ENCODE results near the gene ADGRG4.

Gene ADGRG4

DNA sequence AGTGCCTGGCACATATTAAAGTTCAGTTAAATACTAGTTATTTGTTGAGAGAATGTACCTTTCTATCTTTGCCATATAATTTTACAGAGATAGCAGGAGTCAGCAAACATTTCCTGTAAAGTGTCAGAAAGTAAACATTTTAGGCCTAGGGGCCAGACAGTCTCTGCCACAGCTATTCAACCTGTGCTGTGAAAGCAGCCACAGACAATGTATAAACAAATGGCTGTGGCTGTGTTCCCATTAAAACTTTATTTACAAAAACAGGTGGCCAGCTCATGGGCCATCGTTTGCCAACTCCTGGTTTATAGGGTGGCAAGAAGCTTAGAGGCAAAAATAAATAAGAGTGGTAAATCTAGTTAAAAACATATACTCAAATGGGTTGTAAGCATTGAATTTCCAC is 153.0 kb downstream of the ADGRG4 start:
- no peaks in the 10 kb centered on the region for H3K27me3 ChIP-seq (ENCODE audit: control insufficient read depth in 1 of 2, insufficient read depth in 1 of 2, low read length in 2 of 2)
- H2BK15ac ChIP-seq (ENCODE audit: low read depth, poor library complexity, severe bottlenecking): no peak overlapping the region
- H3K4me2 ChIP-seq (ENCODE audit: low read length, poor library complexity, severe bottlenecking): no peak overlapping the region
- no peaks in the 10 kb centered on the region for H3K9me3 ChIP-seq (ENCODE audit: control insufficient read depth, low read length)
- no peak for DNase-seq
- no peak overlapping the region for H4K91ac ChIP-seq (ENCODE audit: low read length)
- H3K9ac ChIP-seq (ENCODE audit: low read length): no peak overlapping the region
- no peak overlapping the region for H3K27ac ChIP-seq (ENCODE audit: low read length, poor library complexity, severe bottlenecking)
- H2BK5ac ChIP-seq (ENCODE audit: low read depth, low read length, poor library complexity, severe bottlenecking): no peak overlapping the region
- no peaks in the 10 kb centered on the region for H3K79me1 ChIP-seq (replicated peaks; ENCODE audit: low read length, poor library complexity, severe bottlenecking)
- H3K23ac ChIP-seq (ENCODE audit: low read length in 2 of 2): no peak overlapping the region
- no peak overlapping the region for H2BK12ac ChIP-seq (ENCODE audit: low read length in 2 of 2)
- no peak overlapping the region for H3K14ac ChIP-seq (ENCODE audit: low read length in 2 of 2)
- no peak overlapping the region for H2BK120ac ChIP-seq (ENCODE audit: low read depth, low read length)
- no peak overlapping the region for H3K4me3 ChIP-seq (ENCODE audit: insufficient read depth in 1 of 2, low read depth in 1 of 2, low read length in 2 of 2)
- H2AK5ac ChIP-seq (ENCODE audit: low read length, severe bottlenecking): no peak overlapping the region
- H4K8ac ChIP-seq (ENCODE audit: low read length): no peak overlapping the region
- H3K36me3 ChIP-seq (ENCODE audit: control insufficient read depth in 1 of 2, insufficient read depth in 2 of 2, low read depth in 1 of 2, low read length in 2 of 2): no peaks in the 10 kb centered on the region
- no peaks in the 10 kb centered on the region for H3K4me1 ChIP-seq (ENCODE audit: control insufficient read depth, insufficient read depth, low read depth, low read length)
- WGBS: 14% methylated on average over 1 of the region's 1 CpG
- no peak overlapping the region for H2AFZ ChIP-seq (ENCODE audit: low read depth, low read length)
- no peak overlapping the region for H3K4ac ChIP-seq (ENCODE audit: low read depth in 1 of 2, low read length in 2 of 2)
- no peak overlapping the region for H3K18ac ChIP-seq (ENCODE audit: low read depth in 1 of 2, low read length in 2 of 2)

DNA sequence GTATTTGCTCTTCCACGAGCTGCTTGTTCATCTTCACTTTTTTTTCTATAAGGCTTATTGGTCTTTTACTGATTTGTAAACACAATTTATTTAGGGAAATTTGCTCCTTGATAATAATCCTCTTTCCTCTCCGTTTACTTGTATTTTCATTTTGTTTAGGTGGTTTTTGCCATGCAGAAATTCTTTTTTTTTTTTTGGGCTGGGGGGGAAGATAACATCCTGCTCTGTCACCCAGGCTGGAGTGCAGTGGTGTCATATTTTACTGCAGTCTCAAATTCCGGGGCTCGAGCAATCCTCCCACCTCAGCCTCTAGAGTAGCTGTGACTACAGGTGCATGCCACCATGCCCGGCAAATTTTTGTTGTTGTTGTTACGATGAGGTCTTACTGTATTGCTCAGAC is 155.4 kb downstream of the ADGRG4 start:
- no peak overlapping the region for H3K18ac ChIP-seq (ENCODE audit: low read depth in 1 of 2, low read length in 2 of 2)
- WGBS: no CpG with 5 or more reads among the region's 6 CpGs
- no peak overlapping the region for H3K9ac ChIP-seq (ENCODE audit: low read length)
- H2BK12ac ChIP-seq (ENCODE audit: low read length in 2 of 2): no peak overlapping the region
- H4K91ac ChIP-seq (ENCODE audit: low read length): no peak overlapping the region
- H4K8ac ChIP-seq (ENCODE audit: low read length): no peak overlapping the region
- H3K4ac ChIP-seq (ENCODE audit: low read depth in 1 of 2, low read length in 2 of 2): no peak overlapping the region
- no peak overlapping the region for H3K27ac ChIP-seq (ENCODE audit: low read length, poor library complexity, severe bottlenecking)
- H3K4me2 ChIP-seq (ENCODE audit: low read length, poor library complexity, severe bottlenecking): no peak overlapping the region
- H3K23ac ChIP-seq (ENCODE audit: low read length in 2 of 2): no peak overlapping the region
- H3K4me1 ChIP-seq (ENCODE audit: control insufficient read depth, insufficient read depth, low read depth, low read length): no peaks in the 10 kb centered on the region
- H2BK5ac ChIP-seq (ENCODE audit: low read depth, low read length, poor library complexity, severe bottlenecking): no peak overlapping the region
- no peak for DNase-seq
- no peaks in the 10 kb centered on the region for H3K36me3 ChIP-seq (ENCODE audit: control insufficient read depth in 1 of 2, insufficient read depth in 2 of 2, low read depth in 1 of 2, low read length in 2 of 2)
- H3K9me3 ChIP-seq (ENCODE audit: control insufficient read depth, low read length): no peaks in the 10 kb centered on the region
- no peak overlapping the region for H3K4me3 ChIP-seq (ENCODE audit: insufficient read depth in 1 of 2, low read depth in 1 of 2, low read length in 2 of 2)
- H3K27me3 ChIP-seq (ENCODE audit: control insufficient read depth in 1 of 2, insufficient read depth in 1 of 2, low read length in 2 of 2): no peaks in the 10 kb centered on the region
- H3K79me1 ChIP-seq (replicated peaks; ENCODE audit: low read length, poor library complexity, severe bottlenecking): no peaks in the 10 kb centered on the region
- no peak overlapping the region for H2BK120ac ChIP-seq (ENCODE audit: low read depth, low read length)
- no peak overlapping the region for H2AK5ac ChIP-seq (ENCODE audit: low read length, severe bottlenecking)
- no peak overlapping the region for H2AFZ ChIP-seq (ENCODE audit: low read depth, low read length)
- no peak overlapping the region for H3K14ac ChIP-seq (ENCODE audit: low read length in 2 of 2)
- H2BK15ac ChIP-seq (ENCODE audit: low read depth, poor library complexity, severe bottlenecking): no peak overlapping the region

DNA sequence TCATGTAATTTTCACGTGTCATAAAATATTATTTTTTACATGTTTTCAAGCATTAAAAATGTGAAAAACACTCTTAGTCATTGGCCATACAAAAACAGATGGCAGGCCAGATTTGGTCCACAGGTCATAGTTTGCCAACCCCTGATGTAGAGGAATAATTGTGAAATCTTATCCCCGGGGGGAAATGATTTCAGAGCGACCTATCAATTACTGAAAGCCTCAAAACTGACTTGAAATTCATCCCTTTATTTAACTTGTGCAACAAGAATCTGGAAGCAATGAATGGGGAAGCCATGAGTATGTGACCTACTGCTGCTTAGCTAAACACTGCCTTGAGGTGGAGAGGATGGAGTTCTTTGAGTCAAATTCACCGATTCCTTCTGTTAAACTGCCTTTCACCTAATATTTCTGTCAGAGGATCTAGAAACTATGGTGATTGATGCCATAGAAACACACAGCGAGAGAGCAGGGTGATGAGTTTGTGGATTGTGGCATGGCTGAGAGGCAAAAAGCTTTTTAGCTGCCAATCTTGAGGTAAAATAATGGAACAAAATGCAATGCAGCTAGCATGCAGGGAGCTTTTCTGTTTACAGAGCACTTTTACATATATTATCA is 156.6 kb downstream of the ADGRG4 start:
- Histone ChIP-seq H3K18ac (ENCODE audit: low read depth in 1 of 2, low read length in 2 of 2) (no peak overlapping the region), H3K4me1 (ENCODE audit: control insufficient read depth, insufficient read depth, low read depth, low read length) (no peaks in the 10 kb centered on the region), H2AFZ (ENCODE audit: low read depth, low read length) (no peak overlapping the region), H3K4ac (ENCODE audit: low read depth in 1 of 2, low read length in 2 of 2) (no peak overlapping the region), H3K9me3 (ENCODE audit: control insufficient read depth, low read length) (no peaks in the 10 kb centered on the region), H3K23ac (ENCODE audit: low read length in 2 of 2) (no peak overlapping the region), H3K27ac (ENCODE audit: low read length, poor library complexity, severe bottlenecking) (no peak overlapping the region), H3K36me3 (ENCODE audit: control insufficient read depth in 1 of 2, insufficient read depth in 2 of 2, low read depth in 1 of 2, low read length in 2 of 2) (no peaks in the 10 kb centered on the region), H4K8ac (ENCODE audit: low read length) (no peak overlapping the region), H3K4me2 (ENCODE audit: low read length, poor library complexity, severe bottlenecking) (no peak overlapping the region), H2BK5ac (ENCODE audit: low read depth, low read length, poor library complexity, severe bottlenecking) (no peak overlapping the region), H3K4me3 (ENCODE audit: insufficient read depth in 1 of 2, low read depth in 1 of 2, low read length in 2 of 2) (no peak overlapping the region), H3K27me3 (ENCODE audit: control insufficient read depth in 1 of 2, insufficient read depth in 1 of 2, low read length in 2 of 2) (no peaks in the 10 kb centered on the region), H2BK120ac (ENCODE audit: low read depth, low read length) (no peak overlapping the region), H2BK12ac (ENCODE audit: low read length in 2 of 2) (no peak overlapping the region), H3K79me1 (replicated peaks; ENCODE audit: low read length, poor library complexity, severe bottlenecking) (no peaks in the 10 kb centered on the region), H3K9ac (ENCODE audit: low read length) (no peak overlapping the region), H2BK15ac (ENCODE audit: low read depth, poor library complexity, severe bottlenecking) (no peak overlapping the region), H3K14ac (ENCODE audit: low read length in 2 of 2) (no peak overlapping the region), H2AK5ac (ENCODE audit: low read length, severe bottlenecking) (no peak overlapping the region), H4K91ac (ENCODE audit: low read length) (no peak overlapping the region)
- DNase-seq: no peak
- 40% methylated on average over 1 of the region's 5 CpGs for WGBS

DNA sequence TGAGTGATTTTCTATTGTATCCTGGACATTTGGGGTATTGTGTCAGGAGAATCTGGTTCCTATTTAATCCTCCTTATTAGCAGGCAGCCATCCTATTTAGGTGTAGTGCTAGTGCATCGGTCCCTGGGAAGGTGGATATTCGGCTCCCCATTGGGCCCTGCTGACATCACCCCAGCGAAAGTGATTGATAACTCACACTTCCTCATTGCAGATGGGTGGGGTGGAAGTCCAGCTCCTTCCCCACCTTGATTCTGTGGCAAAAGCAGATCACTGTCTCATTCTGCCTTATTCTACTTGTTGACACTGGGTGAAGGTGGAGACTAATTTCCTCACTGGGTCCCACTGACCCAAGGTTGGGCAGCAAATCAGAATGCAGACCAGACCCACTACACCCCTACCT is 163.8 kb downstream of the ADGRG4 start:
- H3K14ac ChIP-seq (ENCODE audit: low read length in 2 of 2): no peak overlapping the region
- no peak overlapping the region for H3K4me3 ChIP-seq (ENCODE audit: insufficient read depth in 1 of 2, low read depth in 1 of 2, low read length in 2 of 2)

More for the DNA sequence above, 163.8 kb downstream of the ADGRG4 start:
- H3K4ac ChIP-seq (ENCODE audit: low read depth in 1 of 2, low read length in 2 of 2): no peak overlapping the region
- H3K9me3 ChIP-seq (ENCODE audit: control insufficient read depth, low read length): no peaks in the 10 kb centered on the region
- H3K9ac ChIP-seq (ENCODE audit: low read length): no peak overlapping the region
- H3K4me1 ChIP-seq (ENCODE audit: control insufficient read depth, insufficient read depth, low read depth, low read length): no peaks in the 10 kb centered on the region
- no peak overlapping the region for H4K8ac ChIP-seq (ENCODE audit: low read length)
- 60% methylated on average over 3 of the region's 3 CpGs for WGBS
- H4K91ac ChIP-seq (ENCODE audit: low read length): no peak overlapping the region
- no peak overlapping the region for H2BK5ac ChIP-seq (ENCODE audit: low read depth, low read length, poor library complexity, severe bottlenecking)
- H3K4me2 ChIP-seq (ENCODE audit: low read length, poor library complexity, severe bottlenecking): no peak overlapping the region
- no peak overlapping the region for H2AK5ac ChIP-seq (ENCODE audit: low read length, severe bottlenecking)
- H3K36me3 ChIP-seq (ENCODE audit: control insufficient read depth in 1 of 2, insufficient read depth in 2 of 2, low read depth in 1 of 2, low read length in 2 of 2): no peaks in the 10 kb centered on the region
- H3K79me1 ChIP-seq (replicated peaks; ENCODE audit: low read length, poor library complexity, severe bottlenecking): no peaks in the 10 kb centered on the region
- H2BK15ac ChIP-seq (ENCODE audit: low read depth, poor library complexity, severe bottlenecking): no peak overlapping the region
- no peak overlapping the region for H2BK12ac ChIP-seq (ENCODE audit: low read length in 2 of 2)
- no peak overlapping the region for H3K18ac ChIP-seq (ENCODE audit: low read depth in 1 of 2, low read length in 2 of 2)
- no peak overlapping the region for H2BK120ac ChIP-seq (ENCODE audit: low read depth, low read length)
- no peak for DNase-seq
- H3K27ac ChIP-seq (ENCODE audit: low read length, poor library complexity, severe bottlenecking): no peak overlapping the region
- H2AFZ ChIP-seq (ENCODE audit: low read depth, low read length): no peak overlapping the region
- peaks cover 0 to 7% of the 10 kb centered on the region in 2 experiments for H3K27me3 ChIP-seq (ENCODE audit: control insufficient read depth in 1 of 2, insufficient read depth in 1 of 2, low read length in 2 of 2)
- H3K23ac ChIP-seq (ENCODE audit: low read length in 2 of 2): no peak overlapping the region
